Superior temporal gyrus (tissue), 1 donor: ENCODE data around the gene FCHSD1.

Source experiments
- DNase-seq: peaks from one replicate; pipeline ENCODE4 v3.0.0-alpha.2; 2016; ENCODE audit errors: extremely low spot score

Gene FCHSD1

GRCh38 chr5:141641634-141642267 lies 9.5 kb downstream of the FCHSD1 start:
- DNase-seq: no peak

DNA sequence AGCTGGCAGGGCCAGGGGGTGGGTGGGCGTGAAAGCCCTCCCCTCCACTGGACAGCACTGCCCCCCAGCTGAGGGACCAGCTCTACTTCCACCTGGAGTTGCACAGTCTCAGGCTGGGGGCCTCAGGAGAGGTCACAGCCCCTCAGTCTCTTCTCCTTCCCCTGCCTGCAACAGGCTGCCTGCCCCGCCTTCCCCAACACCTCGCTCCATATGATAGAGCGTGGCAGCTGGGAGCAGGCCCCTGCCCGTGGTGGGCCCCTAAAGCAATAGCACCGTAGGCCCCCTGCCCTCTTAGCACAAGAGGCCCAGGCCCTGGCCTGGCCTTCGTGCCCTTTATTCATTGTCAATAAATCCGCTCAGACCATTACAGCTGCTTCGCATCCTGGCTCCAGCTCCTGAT lies 10.5 kb downstream of the FCHSD1 start:
- no peak for DNase-seq

DNA sequence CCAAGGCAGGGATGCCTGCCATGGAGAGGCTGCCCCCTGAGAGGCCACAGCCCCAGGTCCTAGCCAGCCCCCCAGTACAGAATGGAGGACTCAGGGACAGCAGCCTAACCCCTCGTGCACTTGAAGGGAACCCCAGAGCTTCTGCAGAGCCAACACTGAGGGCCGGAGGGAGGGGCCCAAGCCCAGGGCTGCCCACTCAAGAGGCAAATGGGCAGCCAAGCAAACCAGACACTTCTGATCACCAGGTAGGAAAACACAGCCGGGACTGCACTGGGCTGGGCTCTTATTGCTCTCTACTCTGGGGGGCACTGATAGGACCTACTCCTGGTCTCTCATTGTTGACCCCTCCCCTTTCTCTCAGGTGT lies 11.2 kb downstream of the FCHSD1 start:
- no peak for DNase-seq

DNA sequence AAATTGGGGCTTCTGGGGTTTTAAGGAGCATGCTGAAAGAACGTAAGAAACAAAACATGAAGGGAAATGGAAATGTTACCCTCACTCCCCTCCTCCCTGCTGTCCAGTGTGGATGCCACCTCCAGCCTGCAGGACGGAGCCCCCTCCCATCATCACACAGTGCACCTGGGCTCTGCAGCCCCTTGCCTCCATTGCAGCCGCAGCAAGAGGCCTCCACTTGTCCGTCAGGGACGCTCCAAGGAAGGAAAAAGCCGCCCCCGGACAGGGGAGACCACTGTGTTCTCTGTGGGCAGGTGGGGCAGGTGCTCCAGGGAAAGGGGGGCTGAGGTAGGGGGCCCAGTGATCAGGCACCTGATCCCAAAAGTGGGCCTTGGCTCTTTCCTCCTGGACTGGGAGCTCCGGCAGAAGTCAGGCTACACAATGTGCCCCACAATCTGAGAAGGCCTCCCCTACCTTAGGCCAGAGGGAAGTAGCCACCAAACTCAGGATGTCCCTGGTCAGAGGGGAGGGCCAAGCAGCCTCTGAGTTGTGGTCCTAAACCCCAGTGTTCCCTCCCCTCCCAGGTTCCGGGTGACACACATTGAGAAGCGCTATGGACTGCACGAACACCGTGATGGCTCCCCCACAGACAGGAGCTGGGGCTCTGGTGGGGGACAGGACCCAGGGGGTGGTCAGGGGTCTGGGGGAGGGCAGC lies 11.7 kb downstream of the FCHSD1 start:
- no peak for DNase-seq

- DNase-seq: no peak
Measured at GRCh38 chr5:141638771-141639170, 12.4 kb downstream of the FCHSD1 start.

DNA sequence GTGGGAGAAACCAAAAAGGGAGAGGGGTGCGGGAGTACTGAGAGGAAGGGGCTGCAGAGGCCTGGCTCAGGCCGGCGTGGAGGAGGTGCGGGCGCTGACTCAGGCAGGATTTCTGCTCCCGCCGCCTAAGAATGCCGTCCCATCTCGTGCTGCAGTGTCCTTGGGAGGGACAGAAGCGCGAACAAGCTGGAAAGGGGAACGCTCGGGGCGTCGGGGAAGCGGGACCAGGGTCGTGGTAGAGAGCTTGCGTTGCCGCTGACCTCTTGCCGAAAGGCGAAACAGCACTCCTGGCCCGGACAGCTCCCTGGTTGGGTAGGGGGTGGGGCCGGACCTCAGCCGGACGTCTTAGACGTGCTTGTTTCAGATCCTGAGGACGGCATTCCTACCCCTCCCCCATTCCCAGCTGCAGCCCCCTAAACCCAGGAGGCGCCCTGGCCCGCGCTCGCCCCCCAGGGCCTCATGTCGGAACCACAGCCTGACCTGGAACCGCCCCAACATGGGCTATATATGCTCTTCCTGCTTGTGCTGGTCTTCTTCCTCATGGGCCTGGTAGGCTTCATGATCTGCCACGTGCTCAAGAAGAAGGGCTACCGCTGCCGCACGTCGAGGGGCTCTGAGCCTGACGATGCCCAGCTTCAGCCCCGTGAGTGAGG lies 13.3 kb downstream of the FCHSD1 start:
- DNase-seq: no peak

DNA sequence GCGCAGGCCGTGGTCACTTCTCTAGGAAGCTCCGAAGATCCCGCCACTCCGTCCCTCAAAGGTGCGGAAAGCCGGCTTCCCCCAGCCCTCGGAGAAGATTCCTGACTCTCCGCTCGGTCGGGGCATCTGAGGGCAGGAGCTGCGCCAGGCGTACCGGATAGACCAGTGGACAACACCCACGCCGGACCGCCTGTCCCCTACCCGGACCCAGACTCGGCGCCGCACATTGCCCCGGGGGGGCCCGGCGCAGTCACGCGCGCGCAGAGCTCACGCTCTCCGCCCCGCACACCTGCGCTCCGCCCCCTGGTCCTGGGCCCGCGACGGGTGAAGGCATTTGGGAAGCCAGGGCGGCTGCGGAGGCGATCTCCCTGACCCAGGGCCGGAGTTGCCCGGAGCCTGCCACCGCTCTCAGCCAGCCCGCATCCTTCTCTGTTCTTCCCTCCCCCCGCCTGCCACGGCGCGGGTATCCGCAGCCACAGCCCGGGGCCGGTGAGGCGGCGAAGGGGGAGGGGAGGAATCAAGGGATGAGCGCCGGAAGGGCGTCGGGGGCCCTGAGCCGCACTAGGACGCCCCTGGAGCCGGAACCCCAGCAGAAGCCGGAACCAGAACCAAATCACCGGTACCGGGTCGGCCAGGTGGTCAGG lies 14.0 kb downstream of the FCHSD1 start:
- DNase-seq: no peak

- peak; percentile 91 for DNase-seq
Measured at GRCh38 chr5:141636413-141637122, 14.7 kb downstream of the FCHSD1 start, which contains the start of the genes HDAC3 and RELL2. TSS of gene HDAC3 (minus strand) at chr5:141636849. CDS start at chr5:141636790, 59 bp downstream. TSS of gene RELL2 (plus strand) at chr5:141636997. CDS start at chr5:141638226, 1,229 bp downstream.

GRCh38 chr5:141636106-141636412 lies 15.2 kb downstream of the FCHSD1 start:
- DNase-seq: no peak

DNA sequence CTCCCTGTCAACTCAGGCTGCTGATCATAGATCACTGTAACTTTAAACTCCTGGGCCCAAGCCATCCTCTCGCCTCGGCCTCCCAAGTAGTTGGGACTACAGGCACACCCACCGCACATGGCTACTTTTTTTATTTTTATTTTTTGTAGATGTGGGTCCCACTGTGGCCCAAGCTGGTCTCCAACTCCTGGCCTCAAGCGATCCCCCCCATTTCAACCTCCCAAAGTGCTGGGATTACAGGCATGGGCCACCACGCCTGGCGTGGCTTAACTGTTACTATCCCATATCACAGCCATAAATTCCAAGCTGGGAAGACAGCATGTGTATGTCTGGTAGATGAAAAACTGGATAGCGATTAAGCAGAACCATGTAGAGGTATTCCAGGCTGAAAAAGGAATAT lies 15.6 kb downstream of the FCHSD1 start:
- no peak for DNase-seq

DNA sequence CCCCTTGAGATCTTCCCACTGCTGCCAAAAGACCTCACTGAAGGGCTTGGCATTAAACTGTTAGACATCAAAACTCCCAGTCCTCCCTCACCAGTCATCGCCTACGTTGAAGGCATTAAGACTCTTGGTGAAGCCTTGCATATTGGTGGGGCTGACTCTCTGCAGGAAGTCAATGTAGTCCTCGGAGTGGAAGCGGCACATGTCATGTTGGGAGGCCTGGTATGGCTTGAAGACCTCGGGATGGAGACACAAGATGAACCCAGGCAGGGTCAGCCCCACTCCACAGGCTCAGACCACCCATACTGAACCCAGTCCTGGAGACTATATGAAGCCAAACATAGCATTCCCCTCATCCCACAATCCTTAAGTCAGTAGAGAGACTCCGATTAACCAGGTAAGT lies 16.5 kb downstream of the FCHSD1 start:
- DNase-seq: no peak

DNA sequence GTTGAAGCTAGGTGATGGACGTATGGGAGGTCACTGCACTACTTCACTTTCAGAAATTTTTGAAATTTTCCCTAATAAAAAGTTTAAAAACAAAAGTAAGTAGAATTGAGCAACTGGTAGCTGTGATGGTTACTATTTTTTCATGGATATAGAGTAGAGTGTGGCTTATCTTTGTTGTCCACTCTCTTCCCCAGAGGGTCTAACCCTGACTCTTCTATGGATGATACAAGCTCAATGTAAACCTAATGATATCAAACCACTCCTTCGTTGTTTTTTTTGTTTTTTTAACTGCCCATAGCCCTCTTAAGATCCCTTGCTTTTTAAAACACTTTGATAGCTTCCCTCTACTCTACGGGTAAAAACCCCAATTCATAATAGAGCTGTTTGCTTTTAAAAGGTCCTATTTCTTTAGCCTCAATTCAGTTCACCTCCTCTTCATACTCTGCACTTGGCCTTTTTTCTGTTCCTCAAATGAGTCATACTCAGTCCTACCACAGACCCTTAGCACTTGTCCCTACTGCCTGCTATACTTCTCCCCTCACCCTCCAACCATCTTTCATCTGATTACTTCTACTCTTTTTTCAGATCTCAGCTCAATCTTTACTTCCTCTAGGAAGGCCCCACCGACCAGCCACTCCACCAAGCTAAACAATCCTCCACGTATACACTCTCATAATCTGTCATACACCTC lies 17.2 kb downstream of the FCHSD1 start:
- no peak for DNase-seq

- DNase-seq: no peak
Measured at GRCh38 chr5:141632650-141633049, 18.6 kb downstream of the FCHSD1 start.

DNA sequence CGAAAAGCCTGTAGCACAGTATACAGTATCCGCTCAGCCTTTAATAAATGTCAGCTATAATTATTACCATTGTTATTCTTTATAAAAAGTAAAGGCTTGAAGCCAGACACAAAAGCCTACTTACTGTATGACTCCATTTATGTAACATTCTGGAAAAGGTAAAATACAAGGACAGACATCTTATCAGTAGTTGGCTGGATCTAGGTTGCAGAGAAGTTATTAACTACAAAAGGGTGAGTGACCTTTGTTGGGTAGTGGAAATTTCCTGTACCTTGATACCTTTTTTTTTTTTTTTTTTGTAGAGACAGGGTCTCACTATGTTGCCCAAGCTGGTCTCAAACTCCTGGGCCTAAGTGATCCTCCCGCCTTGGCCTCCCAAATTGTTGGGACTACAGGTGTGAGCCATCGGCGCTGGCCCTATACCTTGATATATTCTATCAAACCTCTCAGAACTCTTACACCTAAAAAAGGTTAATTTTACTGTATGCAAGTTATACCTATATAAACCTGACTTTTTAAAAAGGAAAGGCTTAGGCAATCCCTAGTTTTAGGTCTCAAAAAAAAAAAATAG lies 20.6 kb downstream of the FCHSD1 start:
- DNase-seq: no peak

GRCh38 chr5:141628175-141628788 lies 22.9 kb downstream of the FCHSD1 start:
- DNase-seq: no peak

GRCh38 chr5:141623611-141624010 lies 27.6 kb downstream of the FCHSD1 start:
- no peak for DNase-seq

GRCh38 chr5:141623186-141623585 lies 28.0 kb downstream of the FCHSD1 start:
- DNase-seq: peak; percentile 20

GRCh38 chr5:141618804-141619554 lies 32.2 kb downstream of the FCHSD1 start, which contains the start of gene DIAPH1:
TSS of gene DIAPH1 (minus strand) at chr5:141619000. CDS start at chr5:141618914, 86 bp downstream.
- peak; percentile 82 for DNase-seq

DNA sequence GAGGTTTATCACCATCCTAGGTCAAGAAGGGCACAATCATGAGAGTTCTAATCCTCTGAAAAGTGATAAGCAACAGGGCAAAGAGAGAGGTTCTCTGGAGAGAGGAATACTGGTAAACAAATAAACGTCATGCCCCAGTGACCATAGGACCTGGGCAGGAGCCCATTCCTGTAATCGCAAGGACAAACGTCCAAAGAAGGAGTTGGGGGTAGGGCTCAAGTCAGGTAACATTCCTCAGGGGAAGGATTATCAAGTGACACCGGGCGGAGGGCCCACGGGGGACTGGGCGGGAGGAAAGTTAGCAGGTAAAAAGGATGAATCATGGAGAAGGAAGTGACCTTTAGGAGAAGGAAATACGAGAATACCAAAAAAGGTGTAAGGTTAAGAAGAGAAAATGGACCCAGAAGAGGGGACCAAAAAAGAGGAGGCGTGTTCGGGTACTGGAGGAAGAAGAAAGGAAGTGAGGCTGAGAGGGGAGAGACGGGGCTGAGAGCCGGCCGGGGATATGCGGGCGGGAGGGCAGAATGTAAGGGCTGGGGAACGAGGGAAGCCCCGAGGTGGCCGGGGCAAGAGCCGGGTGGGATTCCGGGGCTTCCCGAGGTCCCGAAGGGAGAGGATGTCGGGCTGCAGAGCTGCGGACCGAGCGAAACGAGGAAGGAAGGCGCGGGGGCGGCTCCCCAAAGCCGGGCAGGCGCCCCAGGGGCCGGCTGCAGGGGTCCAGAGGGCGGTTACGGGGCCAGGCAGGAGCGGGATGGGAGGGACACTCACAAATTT lies 33.0 kb downstream of the FCHSD1 start:
- no peak for DNase-seq
